ENCODE results near the gene AP3B1. TPM values are rescaled to one million over a fixed set of nuclear protein-coding genes. Genes with fewer than 3 reads are reported as not detected.

Gene AP3B1
- total and polyA plus RNA-seq, 2 of the 8 experiments (the other 6 are each of a cell fraction or from before 2014, with no cell fraction given): 45.8 to 48.3 TPM

GRCh38 chr5:77952636-77953212 lies 341.8 kb downstream of the AP3B1 start:
- Histone ChIP-seq H3K27me3 (replicated peaks in 1 of 4; ENCODE audit: control insufficient read depth in 3 of 4, extremely low read depth in 1 of 4, insufficient read depth in 3 of 4, low read length in 3 of 4) (peaks cover 7 to 21% (median 20%) of the 10 kb centered on the region in 4 experiments), H3K79me2 (ENCODE audit: control insufficient read depth in 1 of 2, insufficient read depth in 2 of 2, low read length in 2 of 2) (no peaks in the 10 kb centered on the region), H3K4me2 (ENCODE audit: insufficient read depth in 1 of 2, low read depth in 2 of 2, low read length in 2 of 2) (no peak overlapping the region), H3K4me1 (replicated peaks in 1 of 4; ENCODE audit: control insufficient read depth in 3 of 4, insufficient read depth in 4 of 4, low read length in 3 of 4) (no peaks in the 10 kb centered on the region), H3K36me3 (ENCODE audit: control insufficient read depth in 2 of 4, insufficient read depth in 4 of 4, low read length in 3 of 4) (no peaks in the 10 kb centered on the region), H2AK5ac (ENCODE audit: low read depth, low read length) (no peak overlapping the region), H2BK12ac (ENCODE audit: low read depth, low read length) (no peak overlapping the region), H3K18ac (ENCODE audit: extremely low read depth, low read length) (no peak overlapping the region), H3K23me2 (ENCODE audit: low read depth, low read length) (peaks cover 2% of the 10 kb centered on the region; the same call in 1 of the 2 replicates), H4K20me1 (replicated peaks in 1 of 2; ENCODE audit: control insufficient read depth in 1 of 2, insufficient read depth in 2 of 2, low read length in 2 of 2) (no peaks in the 10 kb centered on the region), H2BK15ac (ENCODE audit: low read length) (no peak overlapping the region), H3K23ac (ENCODE audit: insufficient read length) (no peak overlapping the region), H2BK5ac (ENCODE audit: low read depth, low read length) (no peak overlapping the region), H4K91ac (replicated peaks; ENCODE audit: insufficient read length, low read length) (no peak overlapping the region), H3K4ac (replicated peaks; ENCODE audit: insufficient read length, low read depth, low read length) (no peak overlapping the region), H3K9ac (replicated peaks in 1 of 4; ENCODE audit: extremely low read depth in 1 of 4, low read depth in 3 of 4, low read length in 3 of 4) (no peak overlapping the region), H3K14ac (ENCODE audit: insufficient read length) (no peak overlapping the region), H3K56ac (replicated peaks; ENCODE audit: insufficient read length, low read depth, low read length) (no peak overlapping the region), H4K5ac (ENCODE audit: insufficient read length, low read depth, low read length) (no peak overlapping the region), H2BK120ac (replicated peaks; ENCODE audit: low read depth, low read length) (no peak overlapping the region), H3K79me1 (ENCODE audit: low read depth, low read length) (no peaks in the 10 kb centered on the region), H2AFZ (ENCODE audit: low read length) (no peak overlapping the region), H3K9me3 (ENCODE audit: insufficient read depth in 2 of 2, low read depth in 1 of 2, low read length in 1 of 2) (no peaks in the 10 kb centered on the region), H4K8ac (ENCODE audit: extremely low read depth, insufficient read depth, low read length) (no peak overlapping the region), H3K27ac (ENCODE audit: low read depth, low read length) (no peak overlapping the region), H2BK20ac (ENCODE audit: low read length) (no peak overlapping the region), H3K4me3 (ENCODE audit: extremely low read depth in 1 of 4, insufficient read depth in 2 of 4, low read depth in 3 of 4, low read length in 4 of 4) (no peak overlapping the region)
- no peak for TF ChIP-seq ASH2L (IDR thresholded peaks at IDR 0.05; ENCODE audit: low read length)
- no peak for TF ChIP-seq KDM1A (IDR thresholded peaks at IDR 0.05; ENCODE audit: borderline replicate concordance, low read length)
- ChIA-PET POLR2A (ENCODE audit: partially characterized antibody) (no interaction called here), CTCF (ENCODE audit: partially characterized antibody) (interaction anchor here (0.9 to 1.1 kb wide), 2 partner anchors 14 to 38 kb away, joined by 4 read pairs; no protein-coding TSS in a partner anchor)
- 92% methylated on average over 3 of the region's 3 CpGs; no CpG with 5 or more reads in 1 of the 2 experiments for WGBS, 2 experiments (ENCODE audit: extremely low coverage in 1 of 2, insufficient coverage in 1 of 2, insufficient read length in 1 of 2, insufficient replicate concordance in 2 of 2, low coverage in 1 of 2, low lambda C conversion rate in 2 of 2, missing lambda C conversion rate in 1 of 2)
- no peak for FAIRE-seq
- no peak for DNase-seq (ENCODE audit: low read depth in 1 of 2, low spot score in 2 of 2)

Small RNAs within 50 kb of the gene (small RNA-seq; reads per million reads assigned to genes)
- gene RF00019 (ENCODE audit: insufficient read depth) (not detected), gene RNU6-183P (ENCODE audit: insufficient read depth) (not detected)

Other genes starting within 250 kb of the AP3B1 start
- 51.4 and 55.9 TPM in 2 replicates for gene SCAMP1, start 65.9 kb upstream of the AP3B1 start, total RNA-seq (2021; fragmentation: NEBNext Ultra II Directional; extraction: Animal tissue kit (Norgen Biotek cat#: 25700))
- 10.9 and 18.6 TPM in 2 replicates for gene SCAMP1, start 65.9 kb upstream of the AP3B1 start, polyA plus RNA-seq (2011; rRNA removed)

Measured in H1 (cell line).